WTC11 (cell line): ENCODE results near the gene POLD3. TPM values are rescaled to one million over a fixed set of nuclear protein-coding genes. Genes with fewer than 3 reads are reported as not detected.

Experiments used
- ATAC-seq: fragments of 200-7000 bp; cut with Tn5 transposase; 2 replicates; pipeline ENCODE4 v1.10.0; 2021; ENCODE audit warnings: mild to moderate bottlenecking, moderate library complexity
- CTCF ChIA-PET: fragments of 300-600 bp; sonication (Branson Sonifier 250); formaldehyde crosslinking; loops from one replicate; lab custom pipeline; 2021; ENCODE audit warnings: antibody characterized with exemption; lab: Charles Lee
- POLR2A ChIA-PET: fragments of 350-600 bp; sonication (Branson Sonifier 250); formaldehyde crosslinking; loops from one replicate; lab custom pipeline; 2021; ENCODE audit warnings: antibody characterized with exemption; lab: Charles Lee
- DNase-seq: peaks from one replicate; pipeline ENCODE4 v3.0.0; 2021; ENCODE audit warnings: low spot score
- H3K27ac Mint-ChIP-seq: 2 replicates; pipeline ENCODE4 v1.8.0; 2021; ENCODE audit warnings: mixed read lengths
- H3K27me3 Mint-ChIP-seq: 2 replicates; pipeline ENCODE4 v1.8.0; 2021; ENCODE audit warnings: low read depth, mild to moderate bottlenecking, moderate library complexity, mixed read lengths
- H3K36me3 Mint-ChIP-seq: 2 replicates; pipeline ENCODE4 v1.8.0; 2021; ENCODE audit warnings: mixed read lengths
- H3K4me1 Mint-ChIP-seq: 2 replicates; pipeline ENCODE4 v1.8.0; 2022; ENCODE audit warnings: mixed read lengths
- H3K4me3 Mint-ChIP-seq: 2 replicates; pipeline ENCODE4 v1.8.0; 2021; ENCODE audit warnings: mild to moderate bottlenecking, moderate library complexity, mixed read lengths
- H3K9me3 Mint-ChIP-seq: 2 replicates; pipeline ENCODE4 v1.8.0; 2021; ENCODE audit warnings: mixed read lengths
- AFF4 ChIP-seq: sonication (generic); formaldehyde crosslinking; IDR thresholded peaks from 2 replicates; pipeline ENCODE4 v1.8.1; 2023; ENCODE audit warnings: mild to moderate bottlenecking, missing genetic modification reagents, borderline replicate concordance
- CBFB ChIP-seq: sonication (generic); formaldehyde crosslinking; IDR thresholded peaks from 2 replicates; pipeline ENCODE4 v1.8.1; 2022; ENCODE audit warnings: mild to moderate bottlenecking, low read depth, missing genetic modification reagents
- E2F5 ChIP-seq: sonication (generic); formaldehyde crosslinking; IDR thresholded peaks from 2 replicates; pipeline ENCODE4 v1.8.1; 2022; ENCODE audit warnings: mild to moderate bottlenecking, moderate library complexity, missing genetic modification reagents
- ERG ChIP-seq: fragments of 250-450 bp; sonication (Bioruptor Pico); IDR thresholded peaks from 2 replicates; pipeline ENCODE4 v1.8.0; 2021; ENCODE audit warnings: mild to moderate bottlenecking
- FOXP4 ChIP-seq: sonication (generic); formaldehyde crosslinking; IDR thresholded peaks from 2 replicates; pipeline ENCODE4 v1.8.0; 2022; ENCODE audit warnings: mild to moderate bottlenecking, missing genetic modification reagents
- GABPB1 ChIP-seq: sonication (generic); formaldehyde crosslinking; IDR thresholded peaks from 2 replicates; pipeline ENCODE4 v1.8.1; 2023; ENCODE audit warnings: mild to moderate bottlenecking, missing genetic modification reagents
- MAX ChIP-seq: sonication (generic); formaldehyde crosslinking; IDR thresholded peaks from 2 replicates; pipeline ENCODE4 v1.8.0; 2022; ENCODE audit warnings: mild to moderate bottlenecking, missing genetic modification reagents
- NR1H2 ChIP-seq: sonication (generic); formaldehyde crosslinking; IDR thresholded peaks from 2 replicates; pipeline ENCODE4 v1.9.0; 2021; ENCODE audit warnings: mild to moderate bottlenecking, moderate library complexity, missing genetic modification reagents
- NR3C1 ChIP-seq: sonication (generic); formaldehyde crosslinking; conservative IDR thresholded peaks from 2 replicates; pipeline ENCODE4 v1.8.1; 2023; ENCODE audit warnings: low read depth, mild to moderate bottlenecking, missing genetic modification reagents
- OVOL2 ChIP-seq: fragments of 250-450 bp; sonication (Bioruptor Pico); IDR thresholded peaks from 2 replicates; pipeline ENCODE4 v1.9.0; 2021; ENCODE audit warnings: mild to moderate bottlenecking, borderline replicate concordance
- RORB ChIP-seq: fragments of 250-450 bp; sonication (Bioruptor Pico); IDR thresholded peaks from 2 replicates; pipeline ENCODE4 v1.9.0; 2021; ENCODE audit warnings: mild to moderate bottlenecking
- SMAD4 ChIP-seq: sonication (generic); formaldehyde crosslinking; IDR thresholded peaks from 2 replicates; pipeline ENCODE4 v1.8.0; 2022; ENCODE audit warnings: mild to moderate bottlenecking, missing genetic modification reagents
- TEAD4 ChIP-seq: sonication (generic); formaldehyde crosslinking; IDR thresholded peaks from 2 replicates; pipeline ENCODE4 v1.8.0; 2022; ENCODE audit warnings: mild to moderate bottlenecking, missing genetic modification reagents
- USF2 ChIP-seq: sonication (generic); formaldehyde crosslinking; IDR thresholded peaks from 2 replicates; pipeline ENCODE4 v1.8.1; 2023; ENCODE audit warnings: mild to moderate bottlenecking, missing genetic modification reagents, moderate library complexity
- ZNF121 ChIP-seq: sonication (generic); formaldehyde crosslinking; IDR thresholded peaks from 2 replicates; pipeline ENCODE4 v1.8.0; 2023; ENCODE audit warnings: missing genetic modification reagents
- ZNF232 ChIP-seq: sonication (generic); formaldehyde crosslinking; IDR thresholded peaks from 2 replicates; pipeline ENCODE4 v1.8.0; 2022; ENCODE audit warnings: mild to moderate bottlenecking, missing genetic modification reagents
- ZNF263 ChIP-seq: sonication (generic); formaldehyde crosslinking; IDR thresholded peaks from 2 replicates; pipeline ENCODE4 v1.8.1; 2022; ENCODE audit warnings: low read depth, mild to moderate bottlenecking, moderate library complexity, missing genetic modification reagents
- ZNF416 ChIP-seq: fragments of 250-450 bp; sonication (Bioruptor Pico); IDR thresholded peaks from 2 replicates; pipeline ENCODE4 v1.9.0; 2021; ENCODE audit warnings: mild to moderate bottlenecking, inconsistent platforms
- ZNF425 ChIP-seq: fragments of 250-450 bp; sonication (Bioruptor Pico); conservative IDR thresholded peaks from 2 replicates; pipeline ENCODE4 v1.9.0; 2021; ENCODE audit warnings: mild to moderate bottlenecking
- ZNF671 ChIP-seq: fragments of 250-450 bp; sonication (Bioruptor Pico); IDR thresholded peaks from 2 replicates; pipeline ENCODE4 v1.8.0; 2021; ENCODE audit warnings: mild to moderate bottlenecking
- total RNA-seq: library from RNA; stranded (reverse); gene quantifications from 3 replicates; pipeline ENCODE4 v1.2.3, GENCODE V29; 2021

Gene POLD3
- total RNA-seq, 1 experiment from 2014 or later, result 24.1 TPM

- DNase-seq (no peak), ATAC-seq (no peak)
- Mint-ChIP-seq H3K4me1 (peaks cover 12% of the 10 kb centered on the region), H3K27me3 (no peaks in the 10 kb centered on the region; the same call in 1 of the 2 replicates), H3K36me3 (peaks cover 16% of the 10 kb centered on the region), H3K9me3 (peaks cover 32% of the 10 kb centered on the region), H3K27ac (no peak overlapping the region), H3K4me3 (no peak overlapping the region)
- CTCF ChIA-PET, result interaction anchor here (1.0 kb wide), 1 partner anchor 24 kb away, joined by 3 read pairs; no protein-coding TSS in a partner anchor
- POLR2A ChIA-PET, result no interaction called here
- TF ChIP-seq CBFB (CRISPR knock-in tag) (no peak), NR1H2 (no peak), FOXP4 (CRISPR knock-in tag) (no peak), NR3C1 (CRISPR knock-in tag) (no peak), ZNF416 (CRISPR knock-in tag) (no peak), RORB (CRISPR knock-in tag) (no peak), ZNF121 (CRISPR knock-in tag) (no peak), GABPB1 (CRISPR knock-in tag) (no peak), ZNF671 (CRISPR knock-in tag) (no peak), E2F5 (CRISPR knock-in tag) (no peak), MAX (CRISPR knock-in tag) (no peak), OVOL2 (CRISPR knock-in tag) (no peak)
These were observed 45.6 kb upstream of the POLD3 start for GRCh38 chr11:74546752-74547151.

GRCh38 chr11:74550991-74551753 is 41.2 kb upstream of the POLD3 start:
- ChIA-PET CTCF (interaction anchor here (1.2 to 1.7 kb wide), 2 partner anchors 19 to 98 kb away, joined by 5 to 8 read pairs; no protein-coding TSS in a partner anchor), POLR2A (interaction anchor here (0.7 kb wide), 1 partner anchor 58 kb away, joined by 3 read pairs; no protein-coding TSS in a partner anchor)
- no peaks in the 10 kb centered on the region for H3K9me3 Mint-ChIP-seq
- H3K4me1 Mint-ChIP-seq, result peaks cover 14% of the 10 kb centered on the region
- TF ChIP-seq ERG (no peak), ZNF263 (CRISPR knock-in tag) (no peak)
- H3K36me3 Mint-ChIP-seq, result no peaks in the 10 kb centered on the region
- DNase-seq (no peak), ATAC-seq (peak; percentile 36)
- H3K27ac Mint-ChIP-seq, result no peak overlapping the region
- H3K4me3 Mint-ChIP-seq, result no peak overlapping the region
- H3K27me3 Mint-ChIP-seq, result no peaks in the 10 kb centered on the region

- no peak for ATAC-seq
- ChIA-PET POLR2A (interaction anchor here (0.7 kb wide), 1 partner anchor 59 kb away, joined by 3 read pairs; no protein-coding TSS in a partner anchor), CTCF (interaction anchor here (1.2 to 1.7 kb wide), 2 partner anchors 19 to 98 kb away, joined by 5 to 8 read pairs; no protein-coding TSS in a partner anchor)
- no peaks in the 10 kb centered on the region for H3K36me3 Mint-ChIP-seq
- no peak for DNase-seq
- H3K27ac Mint-ChIP-seq, result no peak overlapping the region
- H3K27me3 Mint-ChIP-seq, result no peaks in the 10 kb centered on the region
- H3K4me3 Mint-ChIP-seq, result no peak overlapping the region
- H3K9me3 Mint-ChIP-seq, result no peaks in the 10 kb centered on the region; the same call in 1 of the 2 replicates
- H3K4me1 Mint-ChIP-seq, result peaks cover 14% of the 10 kb centered on the region
- TF ChIP-seq ZNF425 (CRISPR knock-in tag) (no peak), AFF4 (CRISPR knock-in tag) (no peak), TEAD4 (CRISPR knock-in tag) (no peak), ZNF232 (no peak), ZNF416 (CRISPR knock-in tag) (no peak), USF2 (no peak), SMAD4 (CRISPR knock-in tag) (no peak)
These were observed 40.6 kb upstream of the POLD3 start for GRCh38 chr11:74551754-74552145.
